GM12875 (cell line): Measurements from ENCODE around the gene PRKD1.

Experiments used
- H3K4me3 ChIP-seq: one replicate; pipeline ENCODE4 v1.5.1; 2011; ENCODE audit warnings: low read depth, low read length, control low read depth
- CTCF ChIP-seq: IDR thresholded peaks from 2 replicates; pipeline ENCODE4 v1.5.1; 2011; ENCODE audit warnings: low read depth, mild to moderate bottlenecking, control low read depth, inconsistent platforms, low read length, moderate library complexity, borderline replicate concordance; ENCODE audit not compliant: insufficient read depth

PRKD1 gene

GRCh38 chr14:29806124-29806517, 121.5 kb downstream of the PRKD1 start:
- no peak overlapping the region for H3K4me3 ChIP-seq
- TF ChIP-seq CTCF = no peak

DNA sequence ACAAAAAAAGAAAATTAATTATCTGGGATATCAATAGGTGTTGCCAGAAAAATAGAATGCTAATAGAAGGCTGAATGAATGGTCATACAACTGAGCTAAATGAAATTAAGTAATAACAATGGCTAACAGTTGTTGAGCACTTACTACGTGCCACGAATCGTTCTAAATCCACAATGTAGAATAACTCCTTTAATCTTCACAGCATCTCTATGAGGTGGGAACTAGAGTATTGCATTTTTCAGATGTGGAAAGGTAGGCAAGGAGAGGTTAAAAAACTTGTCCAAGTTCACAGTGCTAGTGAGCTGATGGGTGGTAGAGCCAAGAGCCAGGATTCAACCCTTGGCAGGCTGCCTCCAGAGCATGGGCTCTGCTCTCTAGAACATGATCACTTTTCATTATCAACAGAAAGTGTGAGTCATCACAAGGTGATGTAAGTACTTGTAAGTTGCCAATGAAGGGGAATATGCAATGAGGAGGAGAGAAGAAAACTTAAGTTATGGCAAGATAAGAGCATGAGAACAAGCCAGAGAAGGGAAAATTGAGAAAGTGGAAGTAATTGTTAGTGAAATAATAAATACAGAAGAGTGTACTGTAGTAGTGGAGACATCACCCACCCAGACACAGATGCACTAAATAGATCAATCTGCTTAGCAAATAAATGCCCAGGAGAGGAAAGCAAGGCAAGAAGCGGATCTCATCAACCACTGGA, 122.1 kb downstream of the PRKD1 start:
- no peak for TF ChIP-seq CTCF
- no peak overlapping the region for H3K4me3 ChIP-seq

DNA sequence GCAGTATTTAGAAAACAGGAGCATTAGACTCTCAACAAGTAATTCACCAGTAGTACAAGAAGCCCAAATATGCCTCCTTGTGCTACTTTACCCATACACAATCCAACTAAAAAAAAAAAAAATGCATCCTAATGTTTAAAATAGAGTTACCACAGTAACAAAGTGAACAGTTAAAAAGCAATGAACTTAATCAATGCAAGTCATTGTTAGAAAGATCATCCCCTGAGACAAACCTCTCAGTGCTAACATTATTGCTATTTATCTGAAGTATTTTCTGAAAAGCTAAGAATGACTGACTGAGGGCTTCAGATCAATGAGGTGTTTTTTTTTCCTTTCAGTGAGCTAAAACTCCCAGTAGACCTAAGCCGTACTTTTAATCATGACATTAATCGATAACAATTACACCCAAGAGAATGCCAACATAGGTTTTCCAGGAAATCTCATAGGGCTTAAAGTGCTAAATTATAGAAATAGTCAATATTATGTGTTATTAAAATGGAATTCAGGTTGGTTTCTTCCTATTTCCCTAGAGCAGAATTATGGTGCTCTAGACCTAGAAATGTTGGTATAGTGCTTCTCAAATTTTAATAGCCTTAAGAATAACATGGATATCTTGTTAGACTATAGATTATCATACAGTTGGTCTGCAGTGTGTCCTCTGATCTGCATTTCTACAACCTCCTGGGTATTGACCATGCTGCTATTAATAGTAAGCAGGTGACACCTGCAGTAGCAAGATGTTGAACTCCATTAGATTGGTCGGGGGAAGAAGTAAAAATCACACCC, 123.0 kb downstream of the PRKD1 start:
- H3K4me3 ChIP-seq = no peak overlapping the region
- no peak for TF ChIP-seq CTCF

DNA sequence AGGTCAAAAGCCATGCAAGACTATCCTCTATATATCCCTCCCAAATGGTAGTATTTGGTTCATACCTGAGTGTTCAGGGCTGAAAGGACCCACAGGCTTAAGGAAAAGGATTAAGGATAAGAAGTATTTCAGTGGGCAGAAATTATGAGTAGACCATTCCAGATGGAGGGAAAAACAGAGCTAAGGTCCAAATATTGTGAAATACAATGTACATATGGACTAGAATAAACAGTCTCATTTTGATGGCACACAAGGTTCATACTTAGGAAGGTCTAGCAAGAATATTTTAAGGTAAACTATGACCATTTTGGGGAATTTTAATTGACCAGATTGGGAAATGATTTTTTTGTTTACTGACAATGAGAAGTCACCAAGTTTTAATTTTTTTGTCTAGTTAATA, 124.6 kb downstream of the PRKD1 start:
- no peak for TF ChIP-seq CTCF

DNA sequence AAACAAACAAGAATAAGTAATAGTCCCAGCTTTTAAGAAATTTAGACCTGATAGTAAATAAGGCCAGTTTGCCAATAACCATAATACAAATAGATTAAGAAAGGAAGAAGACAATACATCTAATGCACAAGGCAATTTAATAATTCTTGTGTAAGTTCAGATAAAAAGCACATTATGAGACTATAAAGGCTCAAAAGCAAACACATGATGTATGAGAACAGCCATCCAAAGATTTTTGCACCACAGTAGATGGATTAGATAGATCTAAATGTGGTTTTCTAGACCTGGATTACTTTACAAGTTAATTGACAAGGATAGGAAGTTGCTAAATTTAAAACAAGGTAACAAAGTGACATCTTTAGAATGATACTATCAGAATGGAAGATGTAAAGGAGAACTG, 125.4 kb downstream of the PRKD1 start:
- no peak overlapping the region for H3K4me3 ChIP-seq
- TF ChIP-seq CTCF = no peak

More for the DNA sequence above, 124.6 kb downstream of the PRKD1 start:
- no peak overlapping the region for H3K4me3 ChIP-seq

- H3K4me3 ChIP-seq = no peak overlapping the region
These were observed 126.7 kb downstream of the PRKD1 start for GRCh38 chr14:29800961-29801360.

More at GRCh38 chr14:29800961-29801360, 126.7 kb downstream of the PRKD1 start:
- no peak for TF ChIP-seq CTCF
